ENCODE data around the gene PICK1. TPM values are rescaled to one million over a fixed set of nuclear protein-coding genes. Genes with fewer than 3 reads are reported as not detected.

PICK1 gene
- total RNA-seq, 1 donor from 2014 or later = 21.1 TPM

GRCh38 chr22:38041760-38042487, 15.3 kb upstream of the PICK1 start:
- no peak overlapping the region for H3K4me3 ChIP-seq
- no peak for TF ChIP-seq CTCF (IDR thresholded peaks at IDR 0.05; ENCODE audit: borderline replicate concordance)
- no peaks in the 10 kb centered on the region for H3K27me3 ChIP-seq (ENCODE audit: low read depth)
- H3K27ac ChIP-seq (replicated peaks) = no peak overlapping the region
- peaks cover 8% of the 10 kb centered on the region for H3K4me1 ChIP-seq
- no peaks in the 10 kb centered on the region for H3K9me3 ChIP-seq (replicated peaks)
- H3K36me3 ChIP-seq = no peaks in the 10 kb centered on the region
- DNase-seq = no peak
- intact Hi-C loops (cut with micrococcal nuclease) = loop anchor here (10.0 kb wide), 1 partner anchor 553 kb away; no protein-coding TSS in a partner anchor

GRCh38 chr22:38042488-38042790, 14.8 kb upstream of the PICK1 start:
- TF ChIP-seq CTCF (IDR thresholded peaks at IDR 0.05; ENCODE audit: borderline replicate concordance) = no peak
- H3K9me3 ChIP-seq (replicated peaks) = no peaks in the 10 kb centered on the region
- H3K27ac ChIP-seq (replicated peaks) = no peak overlapping the region
- no peaks in the 10 kb centered on the region for H3K27me3 ChIP-seq (ENCODE audit: low read depth)
- DNase-seq = no peak
- peaks cover 8% of the 10 kb centered on the region for H3K4me1 ChIP-seq
- H3K36me3 ChIP-seq = no peaks in the 10 kb centered on the region
- intact Hi-C loops (cut with micrococcal nuclease) = loop anchor here (10.0 kb wide), 1 partner anchor 552 kb away; no protein-coding TSS in a partner anchor
- H3K4me3 ChIP-seq = no peak overlapping the region

- no peak overlapping the region for H3K27ac ChIP-seq (replicated peaks)
Measured at GRCh38 chr22:38043151-38044039, 13.8 kb upstream of the PICK1 start.

GRCh38 chr22:38046070-38046748, 11.0 kb upstream of the PICK1 start:
- Histone ChIP-seq H3K4me3 (no peak overlapping the region), H3K27me3 (ENCODE audit: low read depth) (peaks cover 4% of the 10 kb centered on the region), H3K27ac (replicated peaks) (no peak overlapping the region), H3K36me3 (no peaks in the 10 kb centered on the region), H3K9me3 (replicated peaks) (no peaks in the 10 kb centered on the region), H3K4me1 (no peaks in the 10 kb centered on the region)
- intact Hi-C loops (cut with micrococcal nuclease) = loop anchor here (10.0 kb wide), 1 partner anchor 549 kb away; no protein-coding TSS in a partner anchor
- no peak for TF ChIP-seq CTCF (IDR thresholded peaks at IDR 0.05; ENCODE audit: borderline replicate concordance)
- no peak for DNase-seq

More at GRCh38 chr22:38043151-38044039, 13.8 kb upstream of the PICK1 start:
- no peaks in the 10 kb centered on the region for H3K36me3 ChIP-seq
- H3K27me3 ChIP-seq (ENCODE audit: low read depth) = no peaks in the 10 kb centered on the region
- no peak for DNase-seq
- no peak overlapping the region for H3K4me3 ChIP-seq
- TF ChIP-seq CTCF (IDR thresholded peaks at IDR 0.05; ENCODE audit: borderline replicate concordance) = no peak
- H3K4me1 ChIP-seq = peaks cover 8% of the 10 kb centered on the region
- intact Hi-C loops (cut with micrococcal nuclease) = loop anchor here (10.0 kb wide), 1 partner anchor 551 kb away; no protein-coding TSS in a partner anchor
- H3K9me3 ChIP-seq (replicated peaks) = no peaks in the 10 kb centered on the region

Data from left ventricle myocardium inferior (tissue), 1 donor.